Measurements from ENCODE around the gene KRTAP4-1.

GRCh38 chr17:41141361-41141760, 43.4 kb downstream of the KRTAP4-1 start:
- TF ChIP-seq POLR2A (IDR thresholded peaks at IDR 0.05; ENCODE audit: low read depth, low read length): no peak
- no peak for TF ChIP-seq POLR2AphosphoS5 (IDR thresholded peaks at IDR 0.05; ENCODE audit: low read depth, low read length)
